Liver (tissue), 3 donors: ENCODE measurements around the gene VPS4B.

Experiments
- CTCF ChIP-seq: fragments of 150-350 bp; IDR thresholded peaks from 2 replicates; pipeline ENCODE4 v1.5.1; 2017; ENCODE audit warnings: improper control_type of control experiment, low read depth, low read length; ENCODE audit not compliant: missing input control
- EGR1 ChIP-seq, 2 donors: IDR thresholded peaks; 2 replicates each; pipeline ENCODE4 v1.6.1; 2016 to 2018; ENCODE audit warnings: antibody characterized with exemption in 2 of 2, low read depth in 2 of 2
- FOXA1 ChIP-seq: IDR thresholded peaks from 2 replicates; pipeline ENCODE4 v1.6.1; 2016; ENCODE audit warnings: antibody characterized with exemption
- GABPA ChIP-seq, 2 donors: IDR thresholded peaks in 1 of 2; conservative IDR thresholded peaks in 1 of 2; 2 replicates each; pipeline ENCODE4 v1.6.1; 2016; ENCODE audit warnings: antibody characterized with exemption in 2 of 2, mild to moderate bottlenecking in 1 of 2, moderate library complexity in 1 of 2
- JUND ChIP-seq, 2 donors: IDR thresholded peaks; 2 replicates each; pipeline ENCODE4 v1.6.1; 2016; ENCODE audit warnings: antibody characterized with exemption in 2 of 2
- MAX ChIP-seq: IDR thresholded peaks from 2 replicates; pipeline ENCODE4 v1.6.1; 2016; ENCODE audit warnings: antibody characterized with exemption
- NR2F2 ChIP-seq: IDR thresholded peaks from 2 replicates; pipeline ENCODE4 v1.6.1; 2016; ENCODE audit warnings: antibody characterized with exemption
- RAD21 ChIP-seq, 2 donors: IDR thresholded peaks; 2 replicates each; pipeline ENCODE4 v1.6.1; 2016; ENCODE audit warnings: antibody characterized with exemption in 2 of 2, mild to moderate bottlenecking in 2 of 2
- REST ChIP-seq: IDR thresholded peaks from 2 replicates; pipeline ENCODE4 v1.6.1; 2016; ENCODE audit warnings: antibody characterized with exemption, mild to moderate bottlenecking
- RXRA ChIP-seq, 2 donors: IDR thresholded peaks; 2 replicates each; pipeline ENCODE4 v1.6.1; 2017 to 2018; ENCODE audit warnings: antibody characterized with exemption in 2 of 2, mild to moderate bottlenecking in 1 of 2
- SP1 ChIP-seq: IDR thresholded peaks from 2 replicates; pipeline ENCODE4 v1.6.1; 2018; ENCODE audit warnings: antibody characterized with exemption, mild to moderate bottlenecking
- TAF1 ChIP-seq: conservative IDR thresholded peaks from 2 replicates; pipeline ENCODE4 v1.6.1; 2016; ENCODE audit warnings: antibody characterized with exemption, mild to moderate bottlenecking
- YY1 ChIP-seq: IDR thresholded peaks from 2 replicates; pipeline ENCODE4 v1.6.1; 2016; ENCODE audit warnings: antibody characterized with exemption, mild to moderate bottlenecking
- ZBTB33 ChIP-seq: IDR thresholded peaks from 2 replicates; pipeline ENCODE4 v1.6.1; 2016; ENCODE audit warnings: antibody characterized with exemption
- donor health status: healthy.
- donor health status: healthy.

GRCh38 chr18:63410792-63411191 is 11.5 kb downstream of the VPS4B start:
- TF ChIP-seq MAX, result no peak
- no peak for TF ChIP-seq CTCF
- TF ChIP-seq TAF1, result no peak
- TF ChIP-seq REST, result no peak
- no peak for TF ChIP-seq YY1
- no peak for TF ChIP-seq SP1
- TF ChIP-seq RAD21 (IDR thresholded peaks at IDR 0.05), result no peak
- no peak for TF ChIP-seq JUND (IDR thresholded peaks at IDR 0.05)
- TF ChIP-seq FOXA1, result no peak
- TF ChIP-seq ZBTB33, result no peak
- TF ChIP-seq GABPA (IDR thresholded peaks at IDR 0.05 in 1 of 2, conservative IDR thresholded peaks at IDR 0.05 in 1 of 2), result no peak
- TF ChIP-seq RXRA (IDR thresholded peaks at IDR 0.05), result no peak
- no peak for TF ChIP-seq NR2F2
- no peak for TF ChIP-seq EGR1 (IDR thresholded peaks at IDR 0.05; ENCODE audit: low read depth in 2 of 2)
